ENCODE measurements around the gene MGAT4B.

MGAT4B gene

GRCh38 chr5:179817890-179818745, 11.5 kb upstream of the MGAT4B start:
- DNase-seq (ENCODE audit: low read depth), result no peak
- peak overlapping the region; percentile 58 for H3K4me3 ChIP-seq (ENCODE audit: low read depth, low read length)
- TF ChIP-seq CTCF (IDR thresholded peaks at IDR 0.05; ENCODE audit: low read depth, low read length, missing control alignments), result no peak

GRCh38 chr5:179817470-179817840, 10.8 kb upstream of the MGAT4B start:
- no peak for DNase-seq (ENCODE audit: low read depth)
- TF ChIP-seq CTCF (IDR thresholded peaks at IDR 0.05; ENCODE audit: low read depth, low read length, missing control alignments), result no peak
- H3K4me3 ChIP-seq (ENCODE audit: low read depth, low read length), result no peak overlapping the region

- DNase-seq (ENCODE audit: low read depth), result no peak
- no peak overlapping the region; the same call in 1 of the 2 replicates for H3K4me3 ChIP-seq (ENCODE audit: low read depth, low read length)
- TF ChIP-seq CTCF (IDR thresholded peaks at IDR 0.05; ENCODE audit: low read depth, low read length, missing control alignments), result no peak
Measured at GRCh38 chr5:179816796-179817469, 10.3 kb upstream of the MGAT4B start.

GRCh38 chr5:179816401-179816795, 9.7 kb upstream of the MGAT4B start:
- no peak overlapping the region for H3K4me3 ChIP-seq (ENCODE audit: low read depth, low read length)
- DNase-seq (ENCODE audit: low read depth), result no peak

GRCh38 chr5:179815491-179816249, 9.0 kb upstream of the MGAT4B start:
- no peak for DNase-seq (ENCODE audit: low read depth)
- no peak for TF ChIP-seq CTCF (IDR thresholded peaks at IDR 0.05; ENCODE audit: low read depth, low read length, missing control alignments)
- H3K4me3 ChIP-seq (ENCODE audit: low read depth, low read length), result no peak overlapping the region

More at GRCh38 chr5:179816401-179816795, 9.7 kb upstream of the MGAT4B start:
- no peak for TF ChIP-seq CTCF (IDR thresholded peaks at IDR 0.05; ENCODE audit: low read depth, low read length, missing control alignments)

DNA sequence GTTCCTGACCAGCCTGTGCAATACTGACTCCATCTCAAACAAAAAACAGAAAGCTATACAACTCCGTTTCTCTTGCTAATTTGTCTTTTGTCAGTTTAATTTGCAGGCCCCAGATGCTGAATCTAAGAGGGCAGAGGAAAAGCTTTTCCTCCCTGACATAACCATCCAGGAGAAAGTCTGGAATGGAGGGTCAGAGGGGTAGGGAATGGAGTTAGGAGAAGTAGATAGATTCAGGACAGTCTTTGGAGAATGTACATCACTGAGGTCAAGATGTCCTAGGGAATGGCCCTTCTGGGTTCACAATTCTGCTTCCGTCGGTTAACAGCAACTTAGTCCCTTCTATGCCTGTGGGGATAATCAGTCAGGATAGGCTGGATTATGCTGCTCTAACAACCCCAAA, 7.4 kb upstream of the MGAT4B start:
- H3K4me3 ChIP-seq (ENCODE audit: low read depth, low read length), result no peak overlapping the region
- DNase-seq (ENCODE audit: low read depth), result no peak
- no peak for TF ChIP-seq CTCF (IDR thresholded peaks at IDR 0.05; ENCODE audit: low read depth, low read length, missing control alignments)

All from GM12864 (cell line).